ENCODE measurements around the gene PRMT6. TPM values are rescaled to one million over a fixed set of nuclear protein-coding genes. Genes with fewer than 3 reads are reported as not detected.

The PRMT6 gene
- total and polyA plus RNA-seq, 2 donors (not counting 3 experiments of a cell fraction or from before 2014, with no cell fraction given): 8.4 to 12.5 TPM

DNA sequence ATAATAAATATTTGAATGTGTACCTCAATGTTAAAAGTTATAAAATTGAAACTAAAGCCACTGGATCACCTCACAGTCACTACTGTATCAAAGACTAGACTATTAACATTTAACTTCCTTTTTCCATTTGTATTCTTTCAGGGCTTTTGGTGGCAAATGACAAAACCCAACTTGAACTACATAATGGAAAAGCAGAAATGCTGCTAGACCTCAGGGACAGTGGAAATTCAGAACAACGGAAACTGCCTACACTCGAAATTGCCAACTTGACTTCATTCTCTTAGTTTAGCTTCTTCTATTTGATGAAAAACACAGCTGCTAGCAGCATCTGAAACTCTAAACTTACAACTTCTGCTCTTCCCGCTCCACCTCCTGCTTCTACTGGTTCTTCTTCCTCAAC is 49.4 kb downstream of the PRMT6 start:
- DNase-seq (ENCODE audit: low read depth, low spot score) (no peak), FAIRE-seq (no peak)
- ChIA-PET CTCF (no interaction called here), POLR2A (no interaction called here)
- Histone ChIP-seq H3K9me3 (replicated peaks; ENCODE audit: control insufficient read depth, insufficient read depth, low read length) (no peaks in the 10 kb centered on the region), H3K79me2 (ENCODE audit: control insufficient read depth, insufficient read depth, low read length) (no peaks in the 10 kb centered on the region), H3K9me1 (replicated peaks; ENCODE audit: control insufficient read depth, extremely low read depth, insufficient read depth, low read length) (no peaks in the 10 kb centered on the region), H3K4me2 (ENCODE audit: insufficient read depth, low read length) (no peak overlapping the region), H2AFZ (ENCODE audit: low read depth, low read length) (no peak overlapping the region), H4K20me1 (replicated peaks; ENCODE audit: control insufficient read depth, extremely low read depth, insufficient read depth, low read length) (no peaks in the 10 kb centered on the region), H3K36me3 (ENCODE audit: control insufficient read depth in 2 of 2, extremely low read depth in 1 of 2, insufficient read depth in 2 of 2, low read length in 2 of 2) (no peaks in the 10 kb centered on the region), H3K9ac (replicated peaks; ENCODE audit: extremely low read depth, insufficient read depth, low read length) (no peak overlapping the region), H3K27ac (ENCODE audit: insufficient read depth, low read depth, low read length) (no peak overlapping the region), H3K4me1 (ENCODE audit: control insufficient read depth, extremely low read depth, insufficient read depth, low read length) (no peaks in the 10 kb centered on the region), H3K27me3 (ENCODE audit: control insufficient read depth in 2 of 2, insufficient read depth in 2 of 2, low read length in 2 of 2) (no peaks in the 10 kb centered on the region), H3K4me3 (replicated peaks in 1 of 3; ENCODE audit: insufficient read depth in 1 of 3, low read depth in 1 of 3, low read length in 3 of 3) (no peak overlapping the region)
- no TSS peak for BruUV-seq (replicated peaks)
- intact Hi-C loops (cut with micrococcal nuclease) (no loop called here), dilution Hi-C loops (cut with MboI; ENCODE audit: extremely low pct_ligation_motif_present, low sequenced_read_pairs) (no loop called here)
- TF ChIP-seq POLR2A (IDR thresholded peaks at IDR 0.05; ENCODE audit: low read depth, low read length) (no peak), JUN (IDR thresholded peaks at IDR 0.05; ENCODE audit: borderline replicate concordance, insufficient read depth, insufficient read length, low read depth) (no peak), MYC (IDR thresholded peaks at IDR 0.05; ENCODE audit: low read depth, low read length) (no peak), FOS (IDR thresholded peaks at IDR 0.05; ENCODE audit: borderline replicate concordance, insufficient read depth, low read length) (no peak), EZH2 (IDR thresholded peaks at IDR 0.05; ENCODE audit: borderline replicate concordance, low read depth, low read length, severe bottlenecking) (no peak), POLR2AphosphoS5 (IDR thresholded peaks at IDR 0.05; ENCODE audit: insufficient read depth, low read depth, low read length) (no peak), GATA2 (IDR thresholded peaks at IDR 0.05; ENCODE audit: insufficient read depth, insufficient read length, low read depth, low read length) (no peak)
- TF ChIP-seq, protein P1, sequence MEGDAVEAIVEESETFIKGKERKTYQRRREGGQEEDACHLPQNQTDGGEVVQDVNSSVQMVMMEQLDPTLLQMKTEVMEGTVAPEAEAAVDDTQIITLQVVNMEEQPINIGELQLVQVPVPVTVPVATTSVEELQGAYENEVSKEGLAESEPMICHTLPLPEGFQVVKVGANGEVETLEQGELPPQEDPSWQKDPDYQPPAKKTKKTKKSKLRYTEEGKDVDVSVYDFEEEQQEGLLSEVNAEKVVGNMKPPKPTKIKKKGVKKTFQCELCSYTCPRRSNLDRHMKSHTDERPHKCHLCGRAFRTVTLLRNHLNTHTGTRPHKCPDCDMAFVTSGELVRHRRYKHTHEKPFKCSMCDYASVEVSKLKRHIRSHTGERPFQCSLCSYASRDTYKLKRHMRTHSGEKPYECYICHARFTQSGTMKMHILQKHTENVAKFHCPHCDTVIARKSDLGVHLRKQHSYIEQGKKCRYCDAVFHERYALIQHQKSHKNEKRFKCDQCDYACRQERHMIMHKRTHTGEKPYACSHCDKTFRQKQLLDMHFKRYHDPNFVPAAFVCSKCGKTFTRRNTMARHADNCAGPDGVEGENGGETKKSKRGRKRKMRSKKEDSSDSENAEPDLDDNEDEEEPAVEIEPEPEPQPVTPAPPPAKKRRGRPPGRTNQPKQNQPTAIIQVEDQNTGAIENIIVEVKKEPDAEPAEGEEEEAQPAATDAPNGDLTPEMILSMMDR (IDR thresholded peaks at IDR 0.05; ENCODE audit: extremely low read depth in 1 of 2, insufficient read depth in 1 of 2, low read depth in 1 of 2, low read length in 2 of 2): no peak
- TF ChIP-seq, protein P2, sequence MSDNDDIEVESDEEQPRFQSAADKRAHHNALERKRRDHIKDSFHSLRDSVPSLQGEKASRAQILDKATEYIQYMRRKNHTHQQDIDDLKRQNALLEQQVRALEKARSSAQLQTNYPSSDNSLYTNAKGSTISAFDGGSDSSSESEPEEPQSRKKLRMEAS (IDR thresholded peaks at IDR 0.05; ENCODE audit: insufficient read depth, insufficient read length): no peak

Other genes starting within 250 kb of the PRMT6 start
- gene NTNG1, start 84.4 kb downstream of the PRMT6 start, total RNA-seq: not detected in 2 replicates
- gene NTNG1, start 84.4 kb downstream of the PRMT6 start, polyA plus RNA-seq: not detected in 2 replicates

Data from endothelial cell of umbilical vein (primary cell).